MCF 10A (cell line): ENCODE results near the gene PTPRN2. TPM values are rescaled to one million over a fixed set of nuclear protein-coding genes. Genes with fewer than 3 reads are reported as not detected.

ENCODE experiments used
- BruUV-seq: library from RNA; stranded (reverse); fragments of 400-500 nt; replicated peaks from 2 replicates; lab custom pipeline; 2021; lab: Mats Ljungman, UMichigan
- CTCF ChIA-PET: fragments of 300-600 bp; sonication (Branson Sonifier 250); formaldehyde crosslinking; extraction: SDS; loops from one replicate; lab custom pipeline; 2021; ENCODE audit warnings: antibody characterized with exemption, inconsistent platforms; lab: Yijun Ruan, JAX
- POLR2A ChIA-PET: fragments of 300-600, 350-650 bp; sonication (Branson Sonifier 250); formaldehyde crosslinking; extraction: SDS; loops from one replicate; lab custom pipeline; 2020; ENCODE audit warnings: antibody characterized with exemption, inconsistent platforms; lab: Yijun Ruan, JAX
- DNase-seq: peaks from one replicate; pipeline ENCODE4 v3.0.0-alpha.2; 2018; ENCODE audit not compliant: unreplicated experiment
- H3K27ac Mint-ChIP-seq: one replicate; pipeline ENCODE4 v1.8.0; 2022; ENCODE audit warnings: mild to moderate bottlenecking, low read depth, mixed read lengths; ENCODE audit not compliant: unreplicated experiment
- H3K27me3 Mint-ChIP-seq: one replicate; pipeline ENCODE4 v1.8.0; 2022; ENCODE audit warnings: mixed read lengths; ENCODE audit not compliant: insufficient read depth, unreplicated experiment
- H3K36me3 Mint-ChIP-seq: one replicate; pipeline ENCODE4 v1.8.0; 2022; ENCODE audit warnings: mild to moderate bottlenecking, moderate library complexity, mixed read lengths; ENCODE audit not compliant: insufficient read depth, unreplicated experiment
- H3K4me1 Mint-ChIP-seq: one replicate; pipeline ENCODE4 v1.8.0; 2022; ENCODE audit warnings: mixed read lengths; ENCODE audit not compliant: insufficient read depth, unreplicated experiment
- H3K4me3 Mint-ChIP-seq: one replicate; pipeline ENCODE4 v1.8.0; 2022; ENCODE audit warnings: mild to moderate bottlenecking, moderate library complexity, mixed read lengths; ENCODE audit not compliant: unreplicated experiment
- H3K9me3 Mint-ChIP-seq: one replicate; pipeline ENCODE4 v1.8.0; 2022; ENCODE audit warnings: mixed read lengths; ENCODE audit not compliant: unreplicated experiment
- CTCF ChIP-seq: fragments of 200-600 bp; IDR thresholded peaks from one replicate; pipeline ENCODE4 v1.8.0; 2022; ENCODE audit warnings: antibody characterized with exemption, mild to moderate bottlenecking; ENCODE audit not compliant: unreplicated experiment
- intact Hi-C: fragments of 100-400 bp; cut with micrococcal nuclease; formaldehyde crosslinking; loops from 2 replicates; pipeline ENCODE4 v1.14.1; 2022
- total RNA-seq: library from RNA; stranded (reverse); gene quantifications from 2 replicates; pipeline ENCODE4 v1.2.3, GENCODE V29; 2022

PTPRN2 gene
- total RNA-seq, 1 experiment from 2014 or later: 4.5 TPM

- peaks cover 10% of the 10 kb centered on the region for H3K36me3 Mint-ChIP-seq
- no peak overlapping the region for H3K4me3 Mint-ChIP-seq
- CTCF ChIA-PET: interaction anchor here (0.6 kb wide), 1 partner anchor 125 kb away, joined by 3 read pairs; no protein-coding TSS in a partner anchor
Observed at GRCh38 chr7:158447506-158448171, 140.0 kb downstream of the PTPRN2 start.

GRCh38 chr7:158447151-158447505 is 140.5 kb downstream of the PTPRN2 start:
- TF ChIP-seq CTCF: no peak
- no peak for DNase-seq
- ChIA-PET POLR2A (no interaction called here), CTCF (interaction anchor here (0.6 kb wide), 1 partner anchor 126 kb away, joined by 3 read pairs; no protein-coding TSS in a partner anchor)
- no peak overlapping the region for H3K4me3 Mint-ChIP-seq
- intact Hi-C loops: no loop called here
- no TSS peak for BruUV-seq
- no peaks in the 10 kb centered on the region for H3K27me3 Mint-ChIP-seq
- H3K9me3 Mint-ChIP-seq: peaks cover 6% of the 10 kb centered on the region
- no peak overlapping the region for H3K27ac Mint-ChIP-seq
- no peaks in the 10 kb centered on the region for H3K4me1 Mint-ChIP-seq
- peaks cover 10% of the 10 kb centered on the region for H3K36me3 Mint-ChIP-seq

More at GRCh38 chr7:158447506-158448171, 140.0 kb downstream of the PTPRN2 start:
- no peak for DNase-seq
- H3K9me3 Mint-ChIP-seq: peaks cover 6% of the 10 kb centered on the region
- no peak for TF ChIP-seq CTCF
- no peak overlapping the region for H3K27ac Mint-ChIP-seq
- intact Hi-C loops: no loop called here
- POLR2A ChIA-PET: no interaction called here
- no peaks in the 10 kb centered on the region for H3K27me3 Mint-ChIP-seq
- H3K4me1 Mint-ChIP-seq: no peaks in the 10 kb centered on the region
- no TSS peak for BruUV-seq

- TF ChIP-seq CTCF: no peak
- BruUV-seq: no TSS peak
- ChIA-PET CTCF (interaction anchor here (0.5 to 0.6 kb wide), 2 partner anchors 126 to 1064 kb away, joined by 3 to 5 read pairs; no protein-coding TSS in a partner anchor), POLR2A (no interaction called here)
- DNase-seq: no peak
- Mint-ChIP-seq H3K9me3 (peaks cover 9% of the 10 kb centered on the region), H3K36me3 (peaks cover 10% of the 10 kb centered on the region), H3K27ac (no peak overlapping the region), H3K27me3 (no peaks in the 10 kb centered on the region), H3K4me3 (no peak overlapping the region), H3K4me1 (no peaks in the 10 kb centered on the region)
- intact Hi-C loops: no loop called here
Observed at GRCh38 chr7:158446706-158447105, 140.9 kb downstream of the PTPRN2 start.

- Mint-ChIP-seq H3K36me3 (peaks cover 10% of the 10 kb centered on the region), H3K4me1 (peaks cover 3% of the 10 kb centered on the region), H3K27ac (no peak overlapping the region), H3K9me3 (peaks cover 9% of the 10 kb centered on the region), H3K27me3 (no peaks in the 10 kb centered on the region), H3K4me3 (no peak overlapping the region)
- no peak for DNase-seq
- no TSS peak for BruUV-seq
- TF ChIP-seq CTCF: no peak
- intact Hi-C loops: no loop called here
- CTCF ChIA-PET: interaction anchor here (0.5 kb wide), 1 partner anchor 1064 kb away, joined by 5 read pairs; no protein-coding TSS in a partner anchor
- POLR2A ChIA-PET: no interaction called here
Observed at GRCh38 chr7:158446281-158446680, 141.3 kb downstream of the PTPRN2 start.
